ENCODE measurements around the gene C4orf33. TPM values are rescaled to one million over a fixed set of nuclear protein-coding genes. Genes with fewer than 3 reads are reported as not detected.
"Not testable (repeated sequence)": the region's sequence is repeated elsewhere in the genome, so short reads cannot be mapped to it uniquely, and the experiment has no call there.

The C4orf33 gene
- total RNA-seq, 1 experiment from 2014 or later = 6.2 TPM

DNA sequence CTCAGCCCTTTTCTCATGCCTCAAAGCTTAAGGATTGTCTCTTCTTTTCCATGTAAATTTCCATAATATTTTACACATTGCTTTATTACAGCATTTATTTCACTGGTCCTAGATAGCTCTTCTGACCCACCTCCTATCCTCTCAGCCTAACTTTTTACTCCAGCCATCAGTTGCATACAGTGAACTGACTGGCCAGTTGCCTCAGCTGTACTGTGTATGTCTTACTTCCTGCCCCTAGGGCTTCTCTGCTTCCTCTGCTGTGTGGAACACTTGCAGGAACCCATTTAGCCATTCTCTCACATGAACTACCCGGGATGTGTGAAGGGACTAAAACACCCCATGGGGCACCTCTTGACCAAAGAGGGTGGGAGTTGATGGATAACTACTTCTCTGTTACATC is 18.0 kb downstream of the C4orf33 start:
- BruUV-seq (replicated peaks) = no TSS peak
- Histone ChIP-seq H3K9me3 (no peaks in the 10 kb centered on the region), H3K36me3 (ENCODE audit: control insufficient read depth, insufficient read depth, low read length) (no peaks in the 10 kb centered on the region), H3K4me3 (ENCODE audit: low read depth, low read length) (no peak overlapping the region), H3K27me3 (replicated peaks; ENCODE audit: control insufficient read depth, insufficient read depth, low read length) (no peaks in the 10 kb centered on the region), H3K4me1 (no peaks in the 10 kb centered on the region)
- Mint-ChIP-seq H3K4me1 (ENCODE audit: low read depth, unreplicated experiment) (no peaks in the 10 kb centered on the region), H3K27me3 (ENCODE audit: insufficient read depth, unreplicated experiment) (no peaks in the 10 kb centered on the region), H3K9me3 (ENCODE audit: unreplicated experiment) (no peaks in the 10 kb centered on the region), H3K27ac (ENCODE audit: unreplicated experiment) (no peak overlapping the region), H3K36me3 (ENCODE audit: insufficient read depth, unreplicated experiment) (no peaks in the 10 kb centered on the region), H3K4me3 (ENCODE audit: unreplicated experiment) (no peak overlapping the region)
- no peak for DNase-seq
- TF ChIP-seq, protein P1, sequence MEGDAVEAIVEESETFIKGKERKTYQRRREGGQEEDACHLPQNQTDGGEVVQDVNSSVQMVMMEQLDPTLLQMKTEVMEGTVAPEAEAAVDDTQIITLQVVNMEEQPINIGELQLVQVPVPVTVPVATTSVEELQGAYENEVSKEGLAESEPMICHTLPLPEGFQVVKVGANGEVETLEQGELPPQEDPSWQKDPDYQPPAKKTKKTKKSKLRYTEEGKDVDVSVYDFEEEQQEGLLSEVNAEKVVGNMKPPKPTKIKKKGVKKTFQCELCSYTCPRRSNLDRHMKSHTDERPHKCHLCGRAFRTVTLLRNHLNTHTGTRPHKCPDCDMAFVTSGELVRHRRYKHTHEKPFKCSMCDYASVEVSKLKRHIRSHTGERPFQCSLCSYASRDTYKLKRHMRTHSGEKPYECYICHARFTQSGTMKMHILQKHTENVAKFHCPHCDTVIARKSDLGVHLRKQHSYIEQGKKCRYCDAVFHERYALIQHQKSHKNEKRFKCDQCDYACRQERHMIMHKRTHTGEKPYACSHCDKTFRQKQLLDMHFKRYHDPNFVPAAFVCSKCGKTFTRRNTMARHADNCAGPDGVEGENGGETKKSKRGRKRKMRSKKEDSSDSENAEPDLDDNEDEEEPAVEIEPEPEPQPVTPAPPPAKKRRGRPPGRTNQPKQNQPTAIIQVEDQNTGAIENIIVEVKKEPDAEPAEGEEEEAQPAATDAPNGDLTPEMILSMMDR (IDR thresholded peaks at IDR 0.05; ENCODE audit: insufficient read depth in 1 of 2, low read depth in 1 of 2, low read length in 1 of 2, severe bottlenecking in 1 of 2, unreplicated experiment in 1 of 2) = no peak
- ChIA-PET POLR2A (no interaction called here), CTCF (no interaction called here)
- intact Hi-C loops (cut with micrococcal nuclease; ENCODE audit: unreplicated experiment) = no loop called here

DNA sequence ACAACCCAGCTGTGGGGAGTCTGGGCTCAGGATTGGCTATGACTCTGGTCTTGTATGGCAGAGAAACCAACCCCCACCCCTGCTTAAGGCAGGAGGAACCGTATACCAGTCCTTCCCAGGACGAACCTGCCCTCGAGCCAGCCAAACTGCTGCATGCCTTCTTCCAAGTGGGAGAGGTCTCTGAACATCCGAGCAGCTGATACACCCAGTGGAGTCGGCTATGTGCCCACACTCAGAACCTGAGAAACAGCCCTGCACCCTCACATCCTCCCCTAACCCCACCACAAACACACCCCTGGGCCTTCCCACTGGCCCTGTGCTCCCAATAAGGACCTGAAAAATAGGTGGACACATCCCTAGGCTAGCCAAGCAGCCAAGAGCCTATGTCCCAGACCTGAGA is 21.8 kb downstream of the C4orf33 start:
- Mint-ChIP-seq H3K27me3 (ENCODE audit: insufficient read depth, unreplicated experiment) (no peaks in the 10 kb centered on the region), H3K4me1 (ENCODE audit: low read depth, unreplicated experiment) (no peaks in the 10 kb centered on the region), H3K9me3 (ENCODE audit: unreplicated experiment) (no peaks in the 10 kb centered on the region), H3K36me3 (ENCODE audit: insufficient read depth, unreplicated experiment) (no peaks in the 10 kb centered on the region), H3K27ac (ENCODE audit: unreplicated experiment) (no peak overlapping the region), H3K4me3 (ENCODE audit: unreplicated experiment) (no peak overlapping the region)
- intact Hi-C loops (cut with micrococcal nuclease; ENCODE audit: unreplicated experiment) = no loop called here
- TF ChIP-seq, protein P1 (IDR thresholded peaks at IDR 0.05; ENCODE audit: insufficient read depth in 1 of 2, low read depth in 1 of 2, low read length in 1 of 2, severe bottlenecking in 1 of 2, unreplicated experiment in 1 of 2) = no peak
- Histone ChIP-seq H3K4me3 (ENCODE audit: low read depth, low read length) (no peak overlapping the region), H3K4me1 (no peaks in the 10 kb centered on the region), H3K27me3 (replicated peaks; ENCODE audit: control insufficient read depth, insufficient read depth, low read length) (no peaks in the 10 kb centered on the region), H3K36me3 (ENCODE audit: control insufficient read depth, insufficient read depth, low read length) (no peaks in the 10 kb centered on the region), H3K9me3 (no peaks in the 10 kb centered on the region)
- ChIA-PET CTCF (no interaction called here), POLR2A (no interaction called here)
- no peak for DNase-seq
- BruUV-seq (replicated peaks) = no TSS peak

DNA sequence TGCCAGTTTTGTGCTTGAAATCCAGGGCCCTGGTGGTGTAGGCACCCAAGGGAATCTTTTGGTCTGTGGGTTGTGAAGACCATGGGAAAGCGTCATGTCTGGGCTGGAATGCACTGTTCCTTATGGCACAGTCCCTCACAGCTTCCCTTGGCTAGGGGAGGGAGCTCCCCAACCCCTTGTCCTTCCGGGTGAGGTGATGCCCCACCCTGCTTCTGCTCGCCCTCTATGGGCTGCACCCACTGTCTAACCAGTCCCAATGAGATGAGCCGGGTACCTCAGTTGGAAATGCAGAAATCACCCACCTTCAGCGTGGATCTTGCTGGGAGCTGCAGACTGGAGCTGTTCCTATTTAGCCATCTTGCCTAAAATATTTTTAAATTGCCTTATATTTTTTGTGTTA is 30.7 kb downstream of the C4orf33 start:
- H3K4me1 Mint-ChIP-seq (ENCODE audit: low read depth, unreplicated experiment); intact Hi-C loops (cut with micrococcal nuclease; ENCODE audit: unreplicated experiment); H3K4me1 ChIP-seq; BruUV-seq (replicated peaks); H3K9me3 Mint-ChIP-seq (ENCODE audit: unreplicated experiment); POLR2A ChIA-PET; CTCF ChIA-PET; DNase-seq; H3K4me3 ChIP-seq (ENCODE audit: low read depth, low read length); H3K27me3 Mint-ChIP-seq (ENCODE audit: insufficient read depth, unreplicated experiment); H3K36me3 ChIP-seq (ENCODE audit: control insufficient read depth, insufficient read depth, low read length); H3K27ac Mint-ChIP-seq (ENCODE audit: unreplicated experiment); H3K27me3 ChIP-seq (replicated peaks; ENCODE audit: control insufficient read depth, insufficient read depth, low read length); H3K36me3 Mint-ChIP-seq (ENCODE audit: insufficient read depth, unreplicated experiment); H3K4me3 Mint-ChIP-seq (ENCODE audit: unreplicated experiment); H3K9me3 ChIP-seq: not testable (repeated sequence)

DNA sequence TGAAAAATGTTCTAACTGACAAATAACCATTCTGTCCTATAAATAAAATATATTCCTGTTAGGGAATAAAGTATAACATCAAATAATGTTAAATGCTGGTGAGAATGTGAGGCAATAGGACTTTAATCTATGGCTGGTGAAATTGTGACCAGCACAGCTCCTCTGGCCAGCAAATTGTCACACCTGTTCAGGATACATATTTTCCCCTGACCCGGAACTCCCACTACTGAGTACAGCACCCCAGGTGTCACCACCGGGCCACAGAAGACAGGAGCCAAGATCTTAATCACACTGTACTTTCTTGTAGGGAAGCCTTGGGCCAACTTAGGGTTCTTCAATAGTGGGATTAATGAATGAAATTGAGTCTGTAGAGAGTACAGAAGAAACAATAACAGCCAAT is 33.2 kb downstream of the C4orf33 start:
- intact Hi-C loops (cut with micrococcal nuclease; ENCODE audit: unreplicated experiment) = no loop called here
- TF ChIP-seq, protein P1 (IDR thresholded peaks at IDR 0.05; ENCODE audit: insufficient read depth in 1 of 2, low read depth in 1 of 2, low read length in 1 of 2, severe bottlenecking in 1 of 2, unreplicated experiment in 1 of 2) = no peak
- Mint-ChIP-seq H3K4me1 (ENCODE audit: low read depth, unreplicated experiment) (no peaks in the 10 kb centered on the region), H3K4me3 (ENCODE audit: unreplicated experiment) (no peak overlapping the region), H3K36me3 (ENCODE audit: insufficient read depth, unreplicated experiment) (no peaks in the 10 kb centered on the region), H3K27me3 (ENCODE audit: insufficient read depth, unreplicated experiment) (no peaks in the 10 kb centered on the region), H3K27ac (ENCODE audit: unreplicated experiment) (no peak overlapping the region), H3K9me3 (ENCODE audit: unreplicated experiment) (peaks cover 11% of the 10 kb centered on the region)
- Histone ChIP-seq H3K4me3 (ENCODE audit: low read depth, low read length) (no peak overlapping the region), H3K27me3 (replicated peaks; ENCODE audit: control insufficient read depth, insufficient read depth, low read length) (no peaks in the 10 kb centered on the region), H3K36me3 (ENCODE audit: control insufficient read depth, insufficient read depth, low read length) (no peaks in the 10 kb centered on the region), H3K4me1 (no peaks in the 10 kb centered on the region), H3K9me3 (no peaks in the 10 kb centered on the region)
- ChIA-PET CTCF (no interaction called here), POLR2A (no interaction called here)
- BruUV-seq (replicated peaks) = no TSS peak
- DNase-seq = no peak

All from Caco-2 (cell line).